AG09309 (cell line): ENCODE data around the gene CTTNBP2.

ENCODE experiments used
- DNase-seq: peaks from one replicate; pipeline ENCODE4 v3.0.0-alpha.2; 2010; ENCODE audit warnings: low read depth
- H3K4me3 ChIP-seq: 2 replicates; pipeline ENCODE4 v1.5.1; 2011; ENCODE audit warnings: mild to moderate bottlenecking, low read depth, low read length, moderate library complexity; ENCODE audit not compliant: control insufficient read depth
- TF ChIP-seq, protein P1 (sequence below): IDR thresholded peaks from 2 replicates; pipeline ENCODE4 v1.5.1; 2011; ENCODE audit warnings: mild to moderate bottlenecking, low read depth, low read length, inconsistent platforms; ENCODE audit not compliant: insufficient read depth, control insufficient read depth; ENCODE audit errors: missing control alignments

Gene CTTNBP2

DNA sequence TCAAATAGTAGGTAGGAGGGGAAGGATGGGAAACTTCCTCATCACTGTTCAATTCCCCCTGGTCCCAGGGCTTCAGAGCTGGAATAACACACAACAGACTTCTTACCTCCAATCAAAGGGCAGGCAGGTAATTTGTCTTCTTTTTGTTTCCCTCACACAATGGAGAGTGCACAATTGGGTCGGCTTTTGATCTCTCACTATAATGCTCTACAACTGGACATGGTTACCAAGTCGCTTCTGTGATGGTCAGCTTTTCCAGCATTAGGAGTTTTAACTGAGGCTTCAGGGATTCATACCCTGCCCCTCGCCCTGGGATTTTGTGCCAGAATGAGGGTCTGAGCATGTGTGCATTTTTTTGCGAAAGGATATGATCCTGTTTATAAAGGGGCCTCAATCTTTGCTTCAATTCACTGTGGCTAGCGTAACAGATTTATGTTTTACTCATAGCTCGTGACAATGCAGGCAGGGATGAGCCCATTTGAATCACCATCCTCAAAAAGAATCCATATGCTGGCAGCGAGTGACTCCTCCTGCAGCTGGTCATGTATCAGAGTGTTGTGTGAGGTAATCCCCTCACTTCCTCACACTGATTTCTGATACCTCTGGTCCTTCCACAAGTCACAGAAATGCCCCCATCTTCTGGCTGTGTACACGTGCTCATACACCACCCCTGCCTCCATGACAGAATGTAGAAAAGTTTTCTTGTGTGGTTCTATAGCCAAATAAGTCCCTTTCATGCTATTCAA lies 189.6 kb downstream of the CTTNBP2 start:
- TF ChIP-seq, protein P1, sequence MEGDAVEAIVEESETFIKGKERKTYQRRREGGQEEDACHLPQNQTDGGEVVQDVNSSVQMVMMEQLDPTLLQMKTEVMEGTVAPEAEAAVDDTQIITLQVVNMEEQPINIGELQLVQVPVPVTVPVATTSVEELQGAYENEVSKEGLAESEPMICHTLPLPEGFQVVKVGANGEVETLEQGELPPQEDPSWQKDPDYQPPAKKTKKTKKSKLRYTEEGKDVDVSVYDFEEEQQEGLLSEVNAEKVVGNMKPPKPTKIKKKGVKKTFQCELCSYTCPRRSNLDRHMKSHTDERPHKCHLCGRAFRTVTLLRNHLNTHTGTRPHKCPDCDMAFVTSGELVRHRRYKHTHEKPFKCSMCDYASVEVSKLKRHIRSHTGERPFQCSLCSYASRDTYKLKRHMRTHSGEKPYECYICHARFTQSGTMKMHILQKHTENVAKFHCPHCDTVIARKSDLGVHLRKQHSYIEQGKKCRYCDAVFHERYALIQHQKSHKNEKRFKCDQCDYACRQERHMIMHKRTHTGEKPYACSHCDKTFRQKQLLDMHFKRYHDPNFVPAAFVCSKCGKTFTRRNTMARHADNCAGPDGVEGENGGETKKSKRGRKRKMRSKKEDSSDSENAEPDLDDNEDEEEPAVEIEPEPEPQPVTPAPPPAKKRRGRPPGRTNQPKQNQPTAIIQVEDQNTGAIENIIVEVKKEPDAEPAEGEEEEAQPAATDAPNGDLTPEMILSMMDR, result no peak
- no peak for DNase-seq
- no peak overlapping the region for H3K4me3 ChIP-seq

DNA sequence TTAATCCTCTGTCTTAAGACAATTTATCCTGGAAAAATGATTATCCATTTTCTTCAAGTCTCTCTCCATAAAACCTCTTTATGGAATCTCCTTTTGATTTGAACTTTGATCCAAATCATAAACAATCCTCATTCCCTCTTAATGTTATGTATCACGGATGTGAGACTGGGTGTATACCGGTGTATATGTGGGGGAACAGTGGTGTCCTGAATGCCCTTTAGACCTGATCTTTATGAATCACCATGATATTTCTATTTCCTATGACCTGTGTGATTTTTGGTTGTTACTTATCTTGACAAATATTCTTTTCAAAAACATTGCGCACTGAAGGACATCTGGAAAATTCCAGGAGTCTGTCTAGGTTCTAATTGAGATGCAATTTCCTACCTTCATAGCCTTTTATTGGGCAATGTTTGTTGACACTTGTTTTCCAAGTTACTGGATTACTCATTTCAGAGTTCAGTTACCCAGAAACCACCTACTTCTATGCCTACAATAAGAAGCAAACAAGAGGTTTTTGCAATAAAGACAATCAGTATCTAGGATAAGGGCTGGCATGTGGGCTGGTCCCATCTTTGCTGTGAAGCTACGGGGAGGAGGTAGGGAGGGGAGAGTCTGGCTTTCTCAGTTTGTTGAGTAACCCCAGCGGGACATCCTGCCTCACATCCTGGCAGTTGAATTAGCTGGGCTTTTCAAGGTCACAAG lies 190.4 kb downstream of the CTTNBP2 start:
- no peak overlapping the region for H3K4me3 ChIP-seq
- TF ChIP-seq, protein P1, result no peak
- no peak for DNase-seq

DNA sequence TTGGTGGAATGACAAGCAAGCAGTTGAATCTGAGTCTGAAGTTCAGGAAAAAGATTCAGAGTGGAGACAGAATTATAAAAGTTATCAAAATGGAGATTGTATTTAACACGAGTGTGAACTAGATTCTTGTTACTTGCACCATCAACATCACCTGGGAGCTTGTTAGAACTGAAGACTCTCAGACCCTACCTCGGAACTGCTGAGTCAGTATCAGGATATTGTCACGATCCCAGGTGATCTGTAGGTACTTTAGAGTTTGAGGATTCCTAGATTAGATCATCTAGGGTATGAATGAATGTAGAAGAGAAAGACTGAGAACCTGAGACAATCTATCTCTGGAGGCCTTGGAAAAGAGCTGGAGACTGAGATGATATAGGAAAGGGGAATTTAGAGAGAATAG lies 194.1 kb downstream of the CTTNBP2 start:
- TF ChIP-seq, protein P1, result no peak
- H3K4me3 ChIP-seq, result no peak overlapping the region
- no peak for DNase-seq

DNA sequence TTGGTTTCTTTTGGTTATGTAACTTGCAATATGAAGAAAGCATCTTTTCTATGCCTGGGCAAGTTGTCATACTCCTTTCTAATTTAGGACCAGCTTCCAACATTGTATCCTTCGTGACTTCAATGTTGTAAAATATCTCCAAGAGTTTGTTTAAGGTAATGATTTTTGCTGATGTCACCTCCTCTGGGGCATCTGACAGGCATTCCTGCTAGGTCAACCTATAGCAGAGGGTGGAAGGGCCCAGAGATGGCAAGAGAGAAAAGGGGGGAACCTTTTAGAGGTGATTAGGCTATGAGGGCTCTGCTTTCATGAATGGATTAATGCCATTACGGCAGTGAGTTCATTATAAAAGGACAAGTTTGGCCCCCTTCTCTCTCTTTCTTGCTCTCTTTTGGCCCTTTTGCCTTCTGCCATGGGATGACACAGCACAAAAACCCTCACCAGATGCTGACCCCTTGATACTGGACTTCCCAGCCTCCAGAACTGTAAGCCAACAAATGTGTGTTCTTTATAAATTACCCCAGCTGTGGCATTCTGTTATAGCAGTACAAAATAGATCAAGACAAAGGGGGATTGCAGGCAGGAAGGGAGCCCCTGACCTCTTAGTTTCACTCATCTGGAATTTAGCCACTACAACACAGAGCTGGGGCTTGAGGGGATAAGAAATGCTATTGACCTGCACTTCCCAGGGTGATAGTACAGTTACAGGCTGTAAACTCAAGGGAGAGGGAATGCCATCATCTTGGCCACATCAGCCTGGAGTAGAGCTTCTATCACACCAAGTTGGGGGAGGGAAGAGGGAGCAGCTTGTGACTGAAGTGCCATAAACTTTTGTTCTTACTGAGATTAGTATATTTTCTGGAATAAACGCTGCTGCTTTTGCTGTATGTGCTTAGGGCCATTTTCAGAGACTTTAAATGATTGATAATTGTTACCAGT lies 197.5 kb downstream of the CTTNBP2 start:
- no peak overlapping the region for H3K4me3 ChIP-seq
- no peak for DNase-seq
- TF ChIP-seq, protein P1, result no peak

DNA sequence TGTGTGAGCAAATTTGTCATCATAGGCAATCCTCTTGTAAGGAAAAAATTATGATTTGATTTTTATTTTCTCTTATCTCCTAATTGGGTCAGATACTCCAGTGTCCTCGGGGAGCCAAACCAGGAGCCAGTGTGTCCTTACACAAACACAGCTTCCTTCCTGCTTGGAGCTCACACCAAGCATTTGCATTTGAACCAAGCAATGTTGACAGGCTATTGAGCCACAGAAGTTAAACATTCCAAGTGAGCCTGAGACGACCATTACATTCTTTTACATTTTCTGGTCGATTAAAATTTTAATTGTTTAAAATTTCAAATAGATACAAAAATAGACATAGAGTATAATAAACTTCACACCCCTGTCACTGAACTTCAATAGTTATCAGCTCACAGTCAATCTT lies 198.6 kb downstream of the CTTNBP2 start:
- TF ChIP-seq, protein P1, result no peak
- DNase-seq, result no peak
- H3K4me3 ChIP-seq, result no peak overlapping the region

GRCh38 chr7:117673839-117674238 lies 199.4 kb downstream of the CTTNBP2 start:
- no peak for DNase-seq
- no peak overlapping the region for H3K4me3 ChIP-seq
- TF ChIP-seq, protein P1, result no peak
